RPMI7951 (cell line): ENCODE measurements around the gene EFEMP1. TPM values are rescaled to one million over a fixed set of nuclear protein-coding genes. Genes with fewer than 3 reads are reported as not detected.

Experiments
- DNase-seq: peaks from one replicate; pipeline ENCODE4 v3.0.0-alpha.2; 2012; ENCODE audit warnings: low read depth
- total RNA-seq: library from RNA; depleted of rRNA; stranded (reverse); fragments of >200 nt; shearing (Covaris generic); gene quantifications from 2 replicates; pipeline ENCODE4 v1.2.3, GENCODE V29; 2014

Gene EFEMP1
- total RNA-seq, 1 experiment from 2014 or later: 3.7 TPM

- no peak for DNase-seq
Observed at GRCh38 chr2:55898386-55899040, 25.1 kb downstream of the EFEMP1 start.

DNA sequence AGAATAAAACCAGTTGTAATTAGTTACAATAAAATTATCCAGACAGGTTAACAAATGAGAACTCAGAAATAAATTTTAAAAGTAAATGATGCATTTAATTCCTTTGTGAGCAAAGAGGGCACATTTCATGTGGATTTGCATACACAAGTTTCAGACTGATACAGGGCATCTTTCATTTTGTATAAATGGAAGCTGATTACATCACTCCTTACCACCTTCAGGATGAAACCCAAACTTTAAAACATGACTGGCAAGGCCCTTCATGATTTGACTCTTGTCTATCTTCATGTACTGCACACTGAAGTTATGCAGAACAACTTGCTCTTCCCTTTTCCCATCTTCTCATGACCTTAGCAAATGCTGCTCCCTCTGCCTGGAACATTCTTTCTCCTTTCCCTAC lies 26.9 kb downstream of the EFEMP1 start:
- no peak for DNase-seq

DNA sequence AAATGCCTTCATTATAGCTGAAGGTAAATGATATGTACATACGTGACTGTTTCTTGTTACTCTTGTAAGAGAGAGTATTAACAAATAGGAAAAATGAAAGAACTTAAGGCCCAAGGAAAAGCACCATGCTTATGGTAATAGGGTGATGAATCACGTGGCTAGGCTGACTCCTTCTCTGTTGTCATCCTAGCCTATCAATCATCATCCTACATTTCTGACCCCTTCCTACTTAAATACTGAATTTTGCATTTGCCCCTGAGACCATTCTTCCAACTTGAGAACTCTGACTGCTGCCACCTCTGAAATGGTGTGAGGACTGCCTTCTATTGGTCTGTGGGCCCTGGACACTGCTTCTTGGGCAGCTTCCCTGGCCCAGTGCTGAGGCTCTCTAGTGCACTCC lies 28.9 kb downstream of the EFEMP1 start:
- no peak for DNase-seq

DNA sequence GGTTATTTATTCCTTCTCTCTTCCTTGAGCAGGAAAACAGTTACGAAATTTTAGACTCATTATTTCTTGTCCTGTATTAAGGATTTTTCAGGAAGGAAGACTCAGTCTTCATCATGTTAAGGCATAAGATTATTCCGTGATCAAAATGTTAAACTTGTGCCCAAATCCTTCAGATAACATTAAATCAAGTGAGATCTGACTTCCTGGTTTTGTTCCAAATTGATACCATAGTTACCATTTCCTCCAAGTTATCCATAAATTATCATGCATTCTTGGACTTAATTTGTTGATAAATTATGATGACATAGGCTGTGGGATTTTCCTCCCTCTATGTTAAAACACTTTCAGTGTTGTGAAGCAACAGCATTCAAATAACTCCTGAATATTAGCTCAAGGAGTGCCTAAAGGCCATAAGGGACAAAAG lies 31.9 kb downstream of the EFEMP1 start:
- DNase-seq: no peak

GRCh38 chr2:55888936-55889335 lies 34.6 kb downstream of the EFEMP1 start:
- peak; percentile 75 for DNase-seq

DNA sequence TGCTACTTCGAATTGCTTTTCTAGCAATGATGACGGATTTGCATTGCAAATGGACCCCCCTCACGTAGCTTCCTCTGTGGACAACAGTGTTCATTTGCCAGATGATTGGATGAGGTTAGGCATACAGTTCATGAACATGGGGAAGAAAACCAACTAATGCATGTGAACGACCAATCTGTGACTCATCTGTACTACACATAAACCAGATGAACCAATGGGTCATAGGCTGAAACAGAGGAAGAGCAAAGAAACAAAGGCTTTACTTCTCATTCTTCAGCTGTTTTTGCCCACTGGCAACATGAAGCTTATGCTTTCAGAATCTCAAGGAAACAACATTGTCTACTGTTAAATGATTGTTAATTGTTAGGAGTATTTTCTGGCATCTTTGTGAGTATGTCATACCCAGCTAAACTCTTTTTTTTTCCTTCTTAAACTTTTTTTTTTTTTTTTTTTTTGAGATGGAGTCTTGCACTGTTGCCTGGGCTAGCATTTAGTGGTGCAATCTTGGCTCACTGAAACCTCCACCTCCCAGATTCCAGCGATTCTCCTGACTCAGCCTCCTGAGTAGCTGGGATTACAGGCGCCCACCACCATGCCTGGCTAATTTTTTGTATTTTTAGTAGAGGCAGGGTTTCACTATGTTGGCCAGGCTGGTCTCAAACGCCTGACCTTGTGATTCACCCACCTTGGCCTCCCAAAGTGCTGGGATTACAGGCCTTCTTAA lies 35.5 kb downstream of the EFEMP1 start:
- peak; percentile 87 for DNase-seq

DNA sequence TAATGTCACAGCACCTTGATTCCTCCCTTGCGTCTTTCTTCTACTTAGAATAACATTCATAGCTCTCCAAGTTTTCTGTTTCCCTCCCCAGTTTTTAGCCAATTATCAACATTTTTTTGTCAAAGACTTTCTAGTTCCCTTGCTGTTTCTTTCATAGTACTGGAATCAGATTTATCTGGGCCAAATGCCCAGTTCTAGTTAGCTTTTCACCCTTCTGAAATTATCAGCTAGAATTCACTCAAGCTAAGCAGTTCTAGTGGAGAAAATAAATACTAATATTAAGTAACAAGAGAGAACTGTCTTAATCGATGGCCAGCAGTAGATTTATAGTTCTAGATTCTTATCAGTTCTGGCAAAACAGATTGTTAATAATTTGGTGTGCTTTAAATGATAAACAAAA lies 36.2 kb downstream of the EFEMP1 start:
- DNase-seq: no peak

DNA sequence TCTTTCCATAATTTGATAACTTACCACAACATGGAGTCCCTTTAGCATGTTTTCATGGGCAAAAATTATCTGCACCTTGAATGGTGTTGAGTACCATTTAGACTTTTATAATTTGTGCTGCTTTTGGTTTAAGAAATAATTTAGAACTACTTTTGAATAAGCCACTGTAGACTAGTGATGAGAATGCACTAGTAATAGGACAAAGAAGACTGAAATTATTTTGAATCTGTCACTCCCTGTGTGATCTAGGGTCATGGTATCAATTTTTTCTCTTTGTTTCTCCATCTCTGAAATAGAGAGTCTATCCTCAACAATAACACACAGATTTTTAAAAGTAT lies 37.7 kb downstream of the EFEMP1 start:
- DNase-seq: no peak

DNA sequence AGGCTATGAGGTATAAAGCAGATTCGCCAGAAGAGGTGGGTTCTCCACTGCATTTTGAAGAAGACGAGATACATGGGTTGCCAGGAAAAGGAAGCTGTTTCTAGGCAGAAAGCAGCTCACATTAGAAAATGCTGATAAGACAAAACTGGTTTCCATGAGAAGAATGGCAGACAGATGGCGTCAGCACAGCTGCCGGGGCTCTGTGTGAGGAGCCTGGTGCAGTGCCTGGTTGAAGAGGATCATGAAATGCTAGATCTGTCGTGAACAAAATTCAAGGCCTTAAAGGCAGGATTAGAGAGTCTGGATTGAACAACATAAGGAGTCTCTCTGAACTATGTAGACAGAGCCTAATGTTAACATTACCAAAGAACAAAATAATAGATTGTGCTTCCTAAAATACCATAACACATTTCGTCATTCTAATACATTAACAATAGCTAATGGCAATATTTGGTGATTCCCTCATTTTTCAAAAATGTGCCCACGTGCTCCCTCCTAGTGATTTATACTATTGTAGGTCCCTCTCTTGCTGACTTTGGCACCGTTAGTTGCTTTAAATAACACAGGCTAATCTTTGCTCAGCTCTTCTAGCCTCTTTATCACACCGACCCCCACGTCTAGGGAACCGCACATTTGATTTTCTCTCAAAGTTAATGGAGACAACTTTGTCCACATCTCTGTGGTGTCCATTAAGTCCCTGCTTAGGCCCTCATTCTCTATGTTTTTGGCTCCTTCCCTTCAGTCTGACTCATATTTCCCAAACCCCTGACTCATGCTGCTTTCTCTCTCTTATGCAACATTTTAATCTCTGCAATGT lies 38.2 kb downstream of the EFEMP1 start:
- DNase-seq: peak; percentile 88

GRCh38 chr2:55883829-55884228 lies 39.8 kb downstream of the EFEMP1 start:
- no peak for DNase-seq

- peak; percentile 42 for DNase-seq
Observed at GRCh38 chr2:55883357-55883756, 40.2 kb downstream of the EFEMP1 start.

- no peak for DNase-seq
Observed at GRCh38 chr2:55882954-55883353, 40.6 kb downstream of the EFEMP1 start.

GRCh38 chr2:55880416-55881143 lies 43.0 kb downstream of the EFEMP1 start:
- no peak for DNase-seq

DNA sequence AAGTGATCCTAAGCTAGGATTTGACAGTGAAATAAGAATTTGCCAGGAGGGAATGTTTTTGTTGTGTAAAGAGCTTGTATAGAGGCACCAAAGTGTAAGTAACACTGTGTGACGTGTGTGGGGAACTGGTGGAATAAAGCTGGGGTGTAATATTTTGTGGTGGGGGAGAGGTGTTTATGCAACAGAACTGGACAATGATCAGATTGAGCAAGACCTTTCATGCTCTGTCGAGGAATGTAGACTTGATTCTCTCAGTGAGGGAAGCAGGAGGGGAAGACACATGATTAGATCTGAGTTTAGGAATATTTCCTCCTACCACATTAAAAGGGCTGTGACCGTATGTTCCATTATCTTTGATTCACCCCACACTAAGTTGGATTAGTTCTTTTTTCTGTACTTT lies 43.6 kb downstream of the EFEMP1 start:
- no peak for DNase-seq

DNA sequence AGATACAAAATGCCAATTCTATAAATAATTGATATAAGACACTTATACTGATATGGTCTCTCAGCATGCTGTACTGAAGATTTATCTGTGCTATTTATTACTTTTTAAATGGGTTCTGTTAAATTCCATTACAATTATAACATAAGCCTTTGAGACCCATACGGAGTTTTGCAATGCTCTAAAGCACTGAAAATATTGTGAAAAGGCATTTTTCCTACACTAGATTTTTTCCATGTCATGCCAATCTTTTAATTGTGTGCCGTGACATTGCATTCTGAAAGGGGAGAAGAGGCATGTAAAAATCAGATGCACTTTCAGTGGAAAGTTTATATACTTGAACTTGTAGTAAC lies 46.5 kb downstream of the EFEMP1 start:
- no peak for DNase-seq

- DNase-seq: no peak
Observed at GRCh38 chr2:55876429-55877086, 47.0 kb downstream of the EFEMP1 start.

GRCh38 chr2:55875434-55876135 lies 48.0 kb downstream of the EFEMP1 start:
- DNase-seq: no peak

GRCh38 chr2:55874338-55874737 lies 49.2 kb downstream of the EFEMP1 start:
- DNase-seq: no peak

GRCh38 chr2:55871637-55872036 lies 51.9 kb downstream of the EFEMP1 start:
- DNase-seq: no peak

- peak; percentile 44 for DNase-seq
Observed at GRCh38 chr2:55869637-55870325, 53.8 kb downstream of the EFEMP1 start.
